ENCODE data around the gene LRRC31.

The LRRC31 gene

DNA sequence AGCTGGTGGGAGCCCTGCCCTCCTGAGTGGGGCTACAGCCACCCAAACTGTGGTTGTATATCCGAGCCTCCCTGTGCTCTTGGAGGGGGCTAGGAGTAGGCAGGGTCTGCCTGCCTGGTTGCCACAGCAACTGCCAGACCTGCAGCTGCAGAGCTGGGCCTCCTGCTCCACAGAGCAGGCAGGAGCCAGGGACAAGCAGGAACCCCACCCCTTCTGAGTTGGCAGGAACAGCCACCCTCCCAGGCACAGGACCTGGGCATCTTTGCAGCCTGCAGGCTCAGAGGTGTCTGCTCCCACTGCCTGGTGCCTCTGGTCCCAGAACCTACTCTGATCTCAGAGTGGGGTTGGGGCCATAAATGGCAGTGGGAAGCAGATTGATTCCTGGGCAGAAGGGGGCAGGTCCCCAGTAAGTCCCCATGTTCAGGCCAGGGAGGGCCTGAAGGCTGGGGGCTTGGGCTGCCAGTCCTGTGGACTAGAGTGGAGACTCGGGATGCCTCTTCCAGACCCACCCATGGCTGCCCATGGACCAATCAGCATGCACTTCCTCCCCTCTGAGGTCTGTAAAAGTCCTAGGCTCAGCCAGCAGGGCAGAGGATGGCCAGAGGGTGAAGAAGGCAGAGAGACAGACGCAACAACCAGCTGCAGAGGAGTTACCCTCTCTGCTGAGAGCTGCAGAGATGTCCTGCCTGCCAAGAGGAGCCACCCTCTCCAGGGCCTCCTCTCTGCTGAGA lies 10.3 kb upstream of the LRRC31 start:
- Histone ChIP-seq H3K36me3 (ENCODE audit: control insufficient read depth in 2 of 2, insufficient read depth in 1 of 2, low read length in 2 of 2) (no peaks in the 10 kb centered on the region), H3K4me1 (ENCODE audit: control insufficient read depth, insufficient read depth, low read length) (no peaks in the 10 kb centered on the region), H3K9me3 (ENCODE audit: control insufficient read depth, insufficient read depth, low read depth, low read length) (no peaks in the 10 kb centered on the region), H3K27ac (ENCODE audit: extremely low read depth, low read depth, low read length) (no peak overlapping the region), H3K4me3 (ENCODE audit: low read depth, low read length) (no peak overlapping the region)
- CTCF ChIA-PET, result no interaction called here
- POLR2A ChIA-PET, result no interaction called here
- TF ChIP-seq ZBTB10 (tag by site-specific recombination; IDR thresholded peaks at IDR 0.05) (no peak), ZNF184 (tag by site-specific recombination; IDR thresholded peaks at IDR 0.05) (no peak), SCRT2 (tag by site-specific recombination; IDR thresholded peaks at IDR 0.05) (no peak), INSM2 (tag by site-specific recombination; IDR thresholded peaks at IDR 0.05) (no peak), PBX3 (CRISPR knock-in tag; IDR thresholded peaks at IDR 0.05) (no peak), ZNF768 (tag by site-specific recombination; IDR thresholded peaks at IDR 0.05) (no peak), ZNF837 (tag by site-specific recombination; IDR thresholded peaks at IDR 0.05) (no peak)

DNA sequence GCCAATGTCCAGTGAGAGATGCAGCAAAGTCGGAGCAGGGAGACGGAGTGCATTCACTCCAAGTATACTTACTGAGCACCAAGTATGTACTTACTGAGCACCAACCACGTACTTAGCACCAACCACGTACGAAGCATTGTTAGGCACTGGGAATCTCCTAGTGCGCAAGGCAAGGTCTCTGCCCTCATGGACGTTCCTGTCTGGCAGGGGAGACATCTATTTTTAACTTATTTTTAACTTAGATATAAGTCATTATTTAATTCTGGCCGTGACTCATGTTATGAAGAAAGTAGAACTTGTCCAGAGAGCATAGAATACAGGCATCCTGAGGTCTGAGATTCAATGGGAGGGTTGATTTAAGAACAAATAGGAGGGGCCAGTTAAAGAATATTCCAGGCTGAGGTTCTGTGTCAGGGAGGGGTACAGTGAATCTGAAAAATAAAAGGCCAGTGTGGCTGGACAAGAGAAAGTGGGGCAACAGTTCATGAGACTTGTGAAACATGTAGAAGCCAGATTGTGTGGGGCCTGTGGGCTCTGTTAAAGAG lies 9.3 kb upstream of the LRRC31 start:
- POLR2A ChIA-PET, result no interaction called here
- H3K36me3 ChIP-seq (ENCODE audit: control insufficient read depth in 2 of 2, insufficient read depth in 1 of 2, low read length in 2 of 2), result no peaks in the 10 kb centered on the region
- TF ChIP-seq GLIS1 (tag by site-specific recombination; IDR thresholded peaks at IDR 0.05), result no peak
- no peak for TF ChIP-seq ELK4 (IDR thresholded peaks at IDR 0.05; ENCODE audit: borderline replicate concordance, low read depth, low read length)
- TF ChIP-seq EGR2 (tag by site-specific recombination; IDR thresholded peaks at IDR 0.05; ENCODE audit: low read depth), result no peak
- TF ChIP-seq, protein P1, sequence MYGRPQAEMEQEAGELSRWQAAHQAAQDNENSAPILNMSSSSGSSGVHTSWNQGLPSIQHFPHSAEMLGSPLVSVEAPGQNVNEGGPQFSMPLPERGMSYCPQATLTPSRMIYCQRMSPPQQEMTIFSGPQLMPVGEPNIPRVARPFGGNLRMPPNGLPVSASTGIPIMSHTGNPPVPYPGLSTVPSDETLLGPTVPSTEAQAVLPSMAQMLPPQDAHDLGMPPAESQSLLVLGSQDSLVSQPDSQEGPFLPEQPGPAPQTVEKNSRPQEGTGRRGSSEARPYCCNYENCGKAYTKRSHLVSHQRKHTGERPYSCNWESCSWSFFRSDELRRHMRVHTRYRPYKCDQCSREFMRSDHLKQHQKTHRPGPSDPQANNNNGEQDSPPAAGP (tag by site-specific recombination; IDR thresholded peaks at IDR 0.05), result no peak
- TF ChIP-seq ZBTB26 (tag by site-specific recombination; optimal IDR thresholded peaks at IDR 0.05), result no peak
- no peak overlapping the region for H3K27ac ChIP-seq (ENCODE audit: extremely low read depth, low read depth, low read length)
- no peak overlapping the region for H3K4me3 ChIP-seq (ENCODE audit: low read depth, low read length)
- H3K9me3 ChIP-seq (ENCODE audit: control insufficient read depth, insufficient read depth, low read depth, low read length), result no peaks in the 10 kb centered on the region
- no peaks in the 10 kb centered on the region for H3K4me1 ChIP-seq (ENCODE audit: control insufficient read depth, insufficient read depth, low read length)
- CTCF ChIA-PET, result no interaction called here
